CD4-positive, alpha-beta memory T cell (primary cell): ENCODE data around the gene XRCC6. TPM values are rescaled to one million over a fixed set of nuclear protein-coding genes. Genes with fewer than 3 reads are reported as not detected.

Experiments
- CTCF ChIA-PET: fragments of 350-600 bp; sonication (Branson Sonifier 250); formaldehyde crosslinking; loops from one replicate; lab custom pipeline; 2021; ENCODE audit warnings: inconsistent platforms; ENCODE audit not compliant: partially characterized antibody; lab: Charles Lee
- POLR2A ChIA-PET: fragments of 350-600 bp; sonication (Branson Sonifier 250); formaldehyde crosslinking; loops from one replicate; lab custom pipeline; 2021; ENCODE audit not compliant: partially characterized antibody; lab: Charles Lee
- DNase-seq, 5 donors: peaks; one replicate each; pipeline versions ENCODE4 v3.0.0 to v3.0.0-alpha.2; 2020 to 2022; ENCODE audit warnings: mixed read lengths in 1 of 5
- H3K27ac ChIP-seq: one replicate; pipeline ENCODE4 v1.7.0; 2013; ENCODE audit warnings: low read depth, low read length
- H3K27me3 ChIP-seq: 2 replicates; pipeline ENCODE4 v1.7.0; 2013; ENCODE audit warnings: mild to moderate bottlenecking, low read length, moderate library complexity; ENCODE audit not compliant: insufficient read depth
- H3K36me3 ChIP-seq: 2 replicates; pipeline ENCODE4 v1.7.0; 2013; ENCODE audit warnings: mild to moderate bottlenecking, low read length, moderate library complexity; ENCODE audit not compliant: insufficient read depth
- H3K4me1 ChIP-seq: 2 replicates; pipeline ENCODE4 v1.7.0; 2013; ENCODE audit warnings: mild to moderate bottlenecking, low read length, moderate library complexity; ENCODE audit not compliant: insufficient read depth
- H3K4me3 ChIP-seq, 2 donors: one replicate each; pipeline ENCODE4 v1.7.0; 2013; ENCODE audit warnings: low read length in 2 of 2, mild to moderate bottlenecking in 1 of 2
- H3K9me3 ChIP-seq, 2 donors: one replicate each; pipeline ENCODE4 v1.7.0; 2013; ENCODE audit warnings: low read length in 2 of 2, control low read depth in 1 of 2; ENCODE audit not compliant: control insufficient read depth in 1 of 2
- H3K27ac Mint-ChIP-seq, 7 donors: one replicate each; pipeline ENCODE4 v1.8.0; 2020 to 2021; ENCODE audit warnings: mixed read lengths in 7 of 7, mild to moderate bottlenecking in 6 of 7, inconsistent platforms in 3 of 7, moderate library complexity in 3 of 7
- H3K27me3 Mint-ChIP-seq, 2 donors: one replicate each; pipeline ENCODE4 v1.8.0; 2020 to 2021; ENCODE audit warnings: mixed read lengths in 2 of 2
- H3K36me3 Mint-ChIP-seq, 2 donors: one replicate each; pipeline ENCODE4 v1.8.0; 2020 to 2021; ENCODE audit warnings: mixed read lengths in 2 of 2, inconsistent platforms in 1 of 2, mild to moderate bottlenecking in 1 of 2
- H3K4me1 Mint-ChIP-seq, 4 donors: one replicate each; pipeline ENCODE4 v1.8.0; 2020 to 2021; ENCODE audit warnings: mixed read lengths in 4 of 4, mild to moderate bottlenecking in 1 of 4
- H3K4me3 Mint-ChIP-seq, 8 donors: one replicate each; pipeline ENCODE4 v1.8.0; 2020 to 2021; ENCODE audit warnings: mixed read lengths in 8 of 8, mild to moderate bottlenecking in 7 of 8, moderate library complexity in 6 of 8, inconsistent platforms in 3 of 8
- H3K9me3 Mint-ChIP-seq, 8 donors: one replicate each; pipeline ENCODE4 v1.8.0; 2020 to 2021; ENCODE audit warnings: mixed read lengths in 8 of 8, mild to moderate bottlenecking in 5 of 8, inconsistent platforms in 3 of 8, moderate library complexity in 1 of 8
- intact Hi-C: fragments of 100-400 bp; cut with micrococcal nuclease; formaldehyde crosslinking; loops from one replicate; pipeline ENCODE4 v1.15.1; 2023
- polyA plus RNA-seq, 2 donors: library from polyadenylated mRNA; unstranded; fragments of 300-500 nt; fragmentation: Illumina TruSeq; gene quantifications; one replicate each; pipeline ENCODE4 v1.2.3, GENCODE V29; 2021
- total RNA-seq, 2 experiments: library from RNA; stranded (reverse); gene quantifications; one replicate each; pipeline ENCODE4 v1.2.3, GENCODE V29; 2021

Gene XRCC6
- total and polyA plus RNA-seq, 4 experiments from 2014 or later: 174 to 593 (median 311) TPM

DNA sequence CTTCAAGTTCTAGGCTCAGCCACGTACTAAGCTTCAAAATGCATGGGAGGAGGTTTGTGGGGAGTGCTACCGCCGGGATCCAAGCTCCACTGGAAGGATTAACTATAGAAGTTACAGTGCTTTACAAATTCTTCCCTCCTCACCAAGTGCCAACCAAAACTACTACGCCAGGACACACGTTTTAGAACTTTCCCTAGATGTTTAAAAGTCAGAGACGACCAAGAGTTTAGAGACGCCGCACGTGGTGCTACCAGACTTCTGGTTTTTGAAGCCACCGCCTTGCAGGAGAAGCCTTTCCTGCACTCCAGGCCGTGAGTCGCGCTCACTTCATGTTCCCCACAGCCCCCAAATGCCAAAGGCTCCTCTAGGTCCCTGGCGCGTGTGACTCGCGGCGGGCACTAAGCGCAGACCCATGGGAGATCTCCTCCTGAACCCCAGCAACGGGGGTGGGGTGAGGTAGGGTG, 66.8 kb downstream of the XRCC6 start:
- Histone ChIP-seq H3K9me3 (no peaks in the 10 kb centered on the region), H3K27ac (peak overlapping the region; percentile 95), H3K4me3 (peak overlapping the region; percentile 75 to 96), H3K36me3 (no peaks in the 10 kb centered on the region), H3K4me1 (peaks cover 43% of the 10 kb centered on the region), H3K27me3 (no peaks in the 10 kb centered on the region)
- POLR2A ChIA-PET: interaction anchor here (0.6 to 4.0 kb wide), 24 partner anchors 8 to 756 kb away, joined by 3 to 73 read pairs (median 8); partner anchors contain the start of genes CCDC134, CENPM, DESI1 and MEI1
- CTCF ChIA-PET: interaction anchor here (3.7 to 4.8 kb wide), 2 partner anchors 10 to 22 kb away, joined by 39 to 44 read pairs; partner anchors contain the start of gene MEI1
- no peak for DNase-seq
- H3K4me3 Mint-ChIP-seq: peak overlapping the region; percentile 94 to 99 (median 97)
- H3K27me3 Mint-ChIP-seq: no peaks in the 10 kb centered on the region
- H3K9me3 Mint-ChIP-seq: no peaks in the 10 kb centered on the region
- intact Hi-C loops: loop anchor here (1.0 to 10.0 kb wide), 4 partner anchors 22 to 387 kb away; partner anchors contain the start of genes NAGA, PHETA2 and SMDT1
- peak overlapping the region; percentile 95 to 99 (median 98) for H3K27ac Mint-ChIP-seq
- H3K36me3 Mint-ChIP-seq: peaks cover 0 to 17% of the 10 kb centered on the region in 2 donors
- H3K4me1 Mint-ChIP-seq: peaks cover 21 to 51% (median 33%) of the 10 kb centered on the region in 4 donors

- peak within 1 kb of the TSS; percentile 94 to 99 (median 97) for H3K4me3 Mint-ChIP-seq
- H3K27ac Mint-ChIP-seq: peak within 1 kb of the TSS; percentile 95 to 99 (median 98)
- CTCF ChIA-PET: interaction anchor here (0.7 to 4.8 kb wide), 7 partner anchors 10 to 252 kb away, joined by 3 to 44 read pairs (median 4); partner anchors contain the start of gene MEI1
- H3K4me1 Mint-ChIP-seq: peaks cover 21 to 48% (median 33%) of the 10 kb centered on the region in 4 donors
- intact Hi-C loops: loop anchor here (1.0 to 10.0 kb wide), 4 partner anchors 22 to 386 kb away; partner anchors contain the start of genes NAGA, PHETA2 and SMDT1
- H3K27ac ChIP-seq: peak within 1 kb of the TSS; percentile 95
- peak within 1 kb of the TSS; percentile 75 to 96 for H3K4me3 ChIP-seq
- H3K9me3 Mint-ChIP-seq: no peaks in the 10 kb centered on the region
- POLR2A ChIA-PET: interaction anchor here (0.6 to 4.0 kb wide), 29 partner anchors 9 to 755 kb away, joined by 3 to 73 read pairs (median 6); partner anchors contain the start of genes CCDC134, CENPM, DESI1 and EP300
- H3K27me3 Mint-ChIP-seq: no peaks in the 10 kb centered on the region
- no peaks in the 10 kb centered on the region for H3K9me3 ChIP-seq
- peaks cover 0 to 17% of the 10 kb centered on the region in 2 donors for H3K36me3 Mint-ChIP-seq
- DNase-seq: peak; percentile 91 to 95 (median 92)
- peaks cover 1% of the 10 kb centered on the region for H3K36me3 ChIP-seq
- H3K27me3 ChIP-seq: no peaks in the 10 kb centered on the region
- peaks cover 37% of the 10 kb centered on the region for H3K4me1 ChIP-seq
Measured at GRCh38 chr22:41688365-41689211, 67.5 kb downstream of the XRCC6 start, which contains the start of gene SNU13. SNU13 (minus strand) TSS chr22:41688867; CDS start chr22:41688796, 71 bp downstream.

- CTCF ChIA-PET: no interaction called here
- Histone ChIP-seq H3K27ac (no peak overlapping the region), H3K9me3 (no peaks in the 10 kb centered on the region), H3K4me1 (peaks cover 27% of the 10 kb centered on the region), H3K27me3 (no peaks in the 10 kb centered on the region), H3K4me3 (no peak overlapping the region), H3K36me3 (peaks cover 7% of the 10 kb centered on the region)
- Mint-ChIP-seq H3K36me3 (peaks cover 0 to 17% of the 10 kb centered on the region in 2 donors), H3K4me1 (peaks cover 18 to 40% (median 29%) of the 10 kb centered on the region in 4 donors), H3K9me3 (no peaks in the 10 kb centered on the region), H3K27me3 (no peaks in the 10 kb centered on the region), H3K27ac (peak overlapping the region; percentile 81 to 99 (median 98)), H3K4me3 (peak overlapping the region; percentile 33 to 97 (median 74))
- POLR2A ChIA-PET: interaction anchor here (4.0 kb wide), 1 partner anchor 23 kb away, joined by 68 read pairs; no protein-coding TSS in a partner anchor
- no peak for DNase-seq
- intact Hi-C loops: no loop called here
Measured at GRCh38 chr22:41690476-41690875, 69.4 kb downstream of the XRCC6 start.

DNA sequence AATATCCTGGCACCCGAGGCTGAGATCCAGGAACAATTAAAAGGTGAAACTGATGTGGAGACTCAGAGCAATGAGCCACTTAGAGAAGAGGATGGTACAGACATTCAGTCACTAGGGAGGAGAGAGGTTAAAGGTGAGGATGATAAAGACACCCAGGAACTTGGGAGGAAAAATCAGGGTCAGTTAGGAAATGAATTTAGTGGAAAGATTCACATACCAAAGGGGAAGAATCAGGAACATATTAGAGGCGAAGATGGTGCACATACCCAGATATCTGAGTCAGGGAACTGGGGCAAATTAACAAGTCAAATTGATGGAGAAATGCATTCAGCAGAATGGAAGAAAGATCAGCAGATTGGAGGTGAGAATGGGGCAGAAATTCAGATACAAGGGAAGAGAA, 74.1 kb downstream of the XRCC6 start:
- peaks cover 7% of the 10 kb centered on the region for H3K36me3 ChIP-seq
- POLR2A ChIA-PET: no interaction called here
- peaks cover 0 to 6% of the 10 kb centered on the region in 2 donors for H3K36me3 Mint-ChIP-seq
- no peak overlapping the region for H3K27ac ChIP-seq
- no peak overlapping the region for H3K27ac Mint-ChIP-seq
- no peak overlapping the region for H3K4me3 ChIP-seq
- peaks cover 11 to 25% (median 17%) of the 10 kb centered on the region in 4 donors for H3K4me1 Mint-ChIP-seq
- no peak for DNase-seq
- no peaks in the 10 kb centered on the region for H3K9me3 ChIP-seq
- H3K27me3 Mint-ChIP-seq: no peaks in the 10 kb centered on the region
- intact Hi-C loops: loop anchor here (5.0 kb wide), 1 partner anchor 107 kb away; the partner anchor contains the start of gene CCDC134
- no peaks in the 10 kb centered on the region for H3K9me3 Mint-ChIP-seq
- no peak overlapping the region for H3K4me3 Mint-ChIP-seq
- no peaks in the 10 kb centered on the region for H3K27me3 ChIP-seq
- CTCF ChIA-PET: interaction anchor here (5.5 kb wide), 1 partner anchor 29 kb away, joined by 59 read pairs; no protein-coding TSS in a partner anchor
- peaks cover 14% of the 10 kb centered on the region for H3K4me1 ChIP-seq

GRCh38 chr22:41696703-41697102, 75.6 kb downstream of the XRCC6 start:
- no peaks in the 10 kb centered on the region for H3K9me3 ChIP-seq
- Mint-ChIP-seq H3K27ac (peak overlapping the region in 6 of 7 donors; percentile 51 to 88 (median 80)), H3K4me3 (peak overlapping the region in 1 of 8 donors; percentile 84), H3K27me3 (no peaks in the 10 kb centered on the region), H3K4me1 (peaks cover 9 to 20% (median 12%) of the 10 kb centered on the region in 4 donors), H3K9me3 (no peaks in the 10 kb centered on the region), H3K36me3 (peaks cover 0 to 4% of the 10 kb centered on the region in 2 donors)
- H3K4me1 ChIP-seq: peaks cover 14% of the 10 kb centered on the region
- ChIA-PET POLR2A (interaction anchor here (0.8 to 4.4 kb wide), 12 partner anchors 9 to 918 kb away, joined by 3 to 73 read pairs (median 5); partner anchors contain the start of genes CCDC134, POLDIP3 and SNU13), CTCF (interaction anchor here (0.8 to 5.5 kb wide), 50 partner anchors 9 to 771 kb away, joined by 3 to 143 read pairs (median 5); partner anchors contain the start of genes CCDC134, CENPM, SNU13 and TNFRSF13C)
- no peak for DNase-seq
- peak overlapping the region; percentile 2 for H3K27ac ChIP-seq
- no peak overlapping the region for H3K4me3 ChIP-seq
- H3K36me3 ChIP-seq: peaks cover 7% of the 10 kb centered on the region
- H3K27me3 ChIP-seq: no peaks in the 10 kb centered on the region
- intact Hi-C loops: loop anchor here (1.0 to 5.0 kb wide), 5 partner anchors 30 to 261 kb away; partner anchors contain the start of gene CCDC134

DNA sequence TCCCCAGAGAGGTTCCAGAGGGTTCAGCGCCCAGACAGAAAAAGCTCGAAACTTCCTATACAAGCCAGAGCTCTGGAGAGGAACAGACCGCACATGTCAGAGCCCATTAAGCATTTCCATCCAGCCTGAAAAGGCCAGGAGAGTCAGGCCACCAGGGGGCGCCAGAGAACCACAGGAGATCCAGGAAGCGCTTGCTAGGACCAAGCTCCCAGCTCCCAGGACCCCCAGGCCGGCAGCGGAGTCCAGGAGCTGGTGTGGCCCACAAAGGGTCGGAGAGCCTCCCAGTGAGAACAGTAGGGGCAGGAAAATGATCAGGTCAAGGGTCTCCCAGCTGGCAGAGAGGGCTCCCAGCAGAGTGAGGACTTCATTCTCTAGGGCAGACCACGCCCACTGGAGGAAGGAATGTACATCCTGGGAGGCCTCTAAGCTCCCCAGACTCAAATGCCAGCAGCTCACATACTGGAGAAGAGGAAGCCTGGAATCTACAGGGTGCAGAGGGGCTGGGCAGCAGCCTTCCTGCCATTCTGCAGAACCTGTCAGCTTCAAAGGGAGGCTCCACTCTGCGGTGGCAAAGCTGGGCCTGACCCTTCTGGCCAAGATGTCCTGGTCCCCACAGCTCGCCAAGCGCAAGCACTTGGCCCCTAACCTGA, 76.2 kb downstream of the XRCC6 start:
- peaks cover 7% of the 10 kb centered on the region for H3K36me3 ChIP-seq
- peak overlapping the region in 6 of 7 donors; percentile 51 to 88 (median 80) for H3K27ac Mint-ChIP-seq
- H3K4me3 Mint-ChIP-seq: peak overlapping the region; percentile 50 to 84 (median 74)
- peak; percentile 81 to 87 (median 83) for DNase-seq
- H3K36me3 Mint-ChIP-seq: peaks cover 0 to 4% of the 10 kb centered on the region in 2 donors
- H3K9me3 ChIP-seq: no peaks in the 10 kb centered on the region
- H3K4me3 ChIP-seq: no peak overlapping the region
- peaks cover 9 to 21% (median 13%) of the 10 kb centered on the region in 4 donors for H3K4me1 Mint-ChIP-seq
- intact Hi-C loops: loop anchor here (1.0 to 5.0 kb wide), 5 partner anchors 31 to 260 kb away; partner anchors contain the start of gene CCDC134
- H3K9me3 Mint-ChIP-seq: no peaks in the 10 kb centered on the region
- ChIA-PET CTCF (interaction anchor here (0.7 to 5.5 kb wide), 57 partner anchors 9 to 848 kb away, joined by 3 to 143 read pairs (median 4); partner anchors contain the start of genes CCDC134, CENPM, SNU13 and TNFRSF13C), POLR2A (interaction anchor here (0.8 to 4.4 kb wide), 14 partner anchors 9 to 917 kb away, joined by 3 to 73 read pairs (median 4); partner anchors contain the start of genes CCDC134, POLDIP3, SHISA8 and SNU13)
- H3K27ac ChIP-seq: peak overlapping the region; percentile 2
- no peaks in the 10 kb centered on the region for H3K27me3 ChIP-seq
- H3K27me3 Mint-ChIP-seq: no peaks in the 10 kb centered on the region
- peaks cover 14% of the 10 kb centered on the region for H3K4me1 ChIP-seq
